Fibroblast of lung (primary cell): ENCODE results near the gene PBXIP1. TPM values are rescaled to one million over a fixed set of nuclear protein-coding genes. Genes with fewer than 3 reads are reported as not detected.

ENCODE experiments used
- DNase-seq, 2 donors: peaks; one replicate each; pipeline versions ENCODE4 v3.0.0 to v3.0.0-alpha.2; 2010; ENCODE audit warnings: low read depth in 2 of 2
- H2AFZ ChIP-seq: 2 replicates; pipeline ENCODE4 v1.5.1; 2012; ENCODE audit warnings: low read length, control low read depth, inconsistent platforms
- H3K27ac ChIP-seq: 2 replicates; pipeline ENCODE4 v1.5.1; 2011; ENCODE audit warnings: low read length, control low read depth; ENCODE audit not compliant: insufficient read depth
- H3K27me3 ChIP-seq: 2 replicates; pipeline ENCODE4 v1.5.1; 2011; ENCODE audit warnings: mild to moderate bottlenecking, low read length; ENCODE audit not compliant: control insufficient read depth, insufficient read depth
- H3K36me3 ChIP-seq: 2 replicates; pipeline ENCODE4 v1.5.1; 2011; ENCODE audit warnings: low read length; ENCODE audit not compliant: control insufficient read depth, insufficient read depth
- H3K4me1 ChIP-seq: 2 replicates; pipeline ENCODE4 v1.5.1; 2011; ENCODE audit warnings: low read length; ENCODE audit not compliant: control insufficient read depth, insufficient read depth; ENCODE audit errors: extremely low read depth
- H3K4me2 ChIP-seq: 2 replicates; pipeline ENCODE4 v1.5.1; 2011; ENCODE audit warnings: low read length, control low read depth; ENCODE audit not compliant: insufficient read depth; ENCODE audit errors: extremely low read depth
- H3K4me3 ChIP-seq, 4 experiments: fragments of 200-600 bp in 1 of 4; sonication (generic) in 1 of 4; replicated peaks in 1 of 4; 2 replicates each; pipeline ENCODE4 v1.5.1; 2011 to 2016; ENCODE audit warnings: low read length in 4 of 4, low read depth in 3 of 4, mild to moderate bottlenecking in 3 of 4, control low read depth in 2 of 4, inconsistent platforms in 1 of 4, mixed read lengths in 1 of 4; ENCODE audit not compliant: insufficient read depth in 1 of 4; ENCODE audit errors: control extremely low read depth in 1 of 4
- H3K79me2 ChIP-seq: 2 replicates; pipeline ENCODE4 v1.5.1; 2012; ENCODE audit warnings: mild to moderate bottlenecking, low read length, inconsistent platforms; ENCODE audit not compliant: control insufficient read depth, insufficient read depth
- H3K9ac ChIP-seq: 2 replicates; pipeline ENCODE4 v1.5.1; 2011; ENCODE audit warnings: mild to moderate bottlenecking, low read length, control low read depth; ENCODE audit not compliant: insufficient read depth
- H3K9me3 ChIP-seq: 2 replicates; pipeline ENCODE4 v1.5.1; 2012; ENCODE audit warnings: low read depth, low read length; ENCODE audit not compliant: control insufficient read depth, insufficient read depth
- H4K20me1 ChIP-seq: 2 replicates; pipeline ENCODE4 v1.5.1; 2011; ENCODE audit warnings: low read length; ENCODE audit not compliant: control insufficient read depth, insufficient read depth; ENCODE audit errors: extremely low read depth
- EZH2 ChIP-seq: IDR thresholded peaks from 2 replicates; pipeline ENCODE4 v1.5.1; 2012; ENCODE audit warnings: low read length, control low read depth, mild to moderate bottlenecking; ENCODE audit errors: missing control alignments
- polyA plus RNA-seq, 2 donors: library from polyadenylated mRNA; depleted of rRNA in 1 of 2; stranded (reverse) in 1 of 2; unstranded in 1 of 2; fragments of >200 nt; gene quantifications; 2 replicates each; pipeline ENCODE4 v1.2.1, GENCODE V29; 2011 to 2012; ENCODE audit warnings: missing spikeins in 1 of 2
- total RNA-seq: library from RNA; depleted of rRNA; stranded (reverse); fragments of >200 nt; gene quantifications from 2 replicates; pipeline ENCODE4 v1.2.1, GENCODE V29; 2014
- TF ChIP-seq, protein P1 (sequence below), 2 donors: IDR thresholded peaks in 1 of 2; conservative IDR thresholded peaks in 1 of 2; 1 replicate in 1 of 2; 2 replicates in 1 of 2; pipeline ENCODE4 v1.5.1; 2011 to 2012; ENCODE audit warnings: low read length in 2 of 2, control low read depth in 1 of 2, inconsistent platforms in 1 of 2, low read depth in 1 of 2, mild to moderate bottlenecking in 1 of 2

PBXIP1 gene
- total and polyA plus RNA-seq, 2 donors (not counting 1 experiment from before 2014, with no cell fraction given): 32.8 to 106 TPM

DNA sequence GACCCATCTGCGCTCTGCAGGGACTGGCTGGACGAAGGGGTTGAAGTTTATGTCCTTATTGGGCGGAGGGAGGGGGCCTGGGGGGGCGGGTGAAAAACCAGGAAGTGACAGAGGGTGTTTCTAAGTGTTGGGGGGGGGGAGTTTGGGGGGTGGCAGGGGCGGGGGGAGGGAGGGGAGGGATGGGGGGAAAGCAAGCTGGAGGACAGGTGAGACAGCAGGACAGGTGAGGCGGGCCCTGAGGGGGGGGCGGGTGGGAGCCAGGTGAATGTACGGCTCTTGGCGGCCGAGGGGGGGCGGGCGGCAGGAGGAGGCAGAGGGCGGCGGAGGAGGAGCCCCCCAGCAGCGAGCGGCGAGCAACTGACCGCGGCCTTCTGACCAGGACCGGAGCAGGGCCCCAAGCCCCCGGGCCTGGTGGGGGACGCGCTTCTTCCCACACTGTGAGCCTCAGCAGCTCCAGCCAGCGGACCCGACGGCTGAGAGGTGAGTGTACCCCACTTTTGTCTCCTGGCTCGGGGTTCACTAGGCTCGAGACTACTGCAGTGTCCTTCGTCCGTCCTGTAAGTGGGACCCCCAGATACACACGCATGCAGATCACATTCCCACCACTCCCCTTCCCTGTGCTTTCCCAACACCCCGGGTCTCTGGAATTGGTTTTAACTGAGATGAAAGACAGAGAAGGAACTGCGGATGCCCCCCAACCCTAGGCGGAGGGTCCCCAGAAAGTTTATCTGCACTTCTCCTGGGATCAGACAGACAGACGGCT is 46.7 kb upstream of the PBXIP1 start, which contains the start of gene ZBTB7B:
Gene ZBTB7B (plus strand): TSS at position 339 of the 763 bp plus-strand sequence. CDS start 11,859 bp downstream, outside the sequence.
- peak within 1 kb of the TSS; percentile 98 for H2AFZ ChIP-seq
- H3K79me2 ChIP-seq: peaks cover 16% of the 10 kb centered on the region
- no peaks in the 10 kb centered on the region for H3K36me3 ChIP-seq
- peak within 1 kb of the TSS; percentile 71 for H3K9ac ChIP-seq
- H3K27me3 ChIP-seq: no peaks in the 10 kb centered on the region
- peak within 1 kb of the TSS; percentile 86 to 96 (median 91) for H3K4me3 ChIP-seq
- H3K27ac ChIP-seq: peak within 1 kb of the TSS; percentile 84
- H3K4me1 ChIP-seq: peaks cover 26% of the 10 kb centered on the region
- no peak for TF ChIP-seq EZH2
- TF ChIP-seq, protein P1, sequence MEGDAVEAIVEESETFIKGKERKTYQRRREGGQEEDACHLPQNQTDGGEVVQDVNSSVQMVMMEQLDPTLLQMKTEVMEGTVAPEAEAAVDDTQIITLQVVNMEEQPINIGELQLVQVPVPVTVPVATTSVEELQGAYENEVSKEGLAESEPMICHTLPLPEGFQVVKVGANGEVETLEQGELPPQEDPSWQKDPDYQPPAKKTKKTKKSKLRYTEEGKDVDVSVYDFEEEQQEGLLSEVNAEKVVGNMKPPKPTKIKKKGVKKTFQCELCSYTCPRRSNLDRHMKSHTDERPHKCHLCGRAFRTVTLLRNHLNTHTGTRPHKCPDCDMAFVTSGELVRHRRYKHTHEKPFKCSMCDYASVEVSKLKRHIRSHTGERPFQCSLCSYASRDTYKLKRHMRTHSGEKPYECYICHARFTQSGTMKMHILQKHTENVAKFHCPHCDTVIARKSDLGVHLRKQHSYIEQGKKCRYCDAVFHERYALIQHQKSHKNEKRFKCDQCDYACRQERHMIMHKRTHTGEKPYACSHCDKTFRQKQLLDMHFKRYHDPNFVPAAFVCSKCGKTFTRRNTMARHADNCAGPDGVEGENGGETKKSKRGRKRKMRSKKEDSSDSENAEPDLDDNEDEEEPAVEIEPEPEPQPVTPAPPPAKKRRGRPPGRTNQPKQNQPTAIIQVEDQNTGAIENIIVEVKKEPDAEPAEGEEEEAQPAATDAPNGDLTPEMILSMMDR (conservative IDR thresholded peaks at IDR 0.05 in 1 of 2, IDR thresholded peaks at IDR 0.05 in 1 of 2; ENCODE audit: low read depth in 1 of 2, low read length in 2 of 2): no peak
- peak; percentile 25 to 35 for DNase-seq
- H3K4me2 ChIP-seq: peak within 1 kb of the TSS; percentile 92
- H4K20me1 ChIP-seq: no peaks in the 10 kb centered on the region
- no peaks in the 10 kb centered on the region for H3K9me3 ChIP-seq

DNA sequence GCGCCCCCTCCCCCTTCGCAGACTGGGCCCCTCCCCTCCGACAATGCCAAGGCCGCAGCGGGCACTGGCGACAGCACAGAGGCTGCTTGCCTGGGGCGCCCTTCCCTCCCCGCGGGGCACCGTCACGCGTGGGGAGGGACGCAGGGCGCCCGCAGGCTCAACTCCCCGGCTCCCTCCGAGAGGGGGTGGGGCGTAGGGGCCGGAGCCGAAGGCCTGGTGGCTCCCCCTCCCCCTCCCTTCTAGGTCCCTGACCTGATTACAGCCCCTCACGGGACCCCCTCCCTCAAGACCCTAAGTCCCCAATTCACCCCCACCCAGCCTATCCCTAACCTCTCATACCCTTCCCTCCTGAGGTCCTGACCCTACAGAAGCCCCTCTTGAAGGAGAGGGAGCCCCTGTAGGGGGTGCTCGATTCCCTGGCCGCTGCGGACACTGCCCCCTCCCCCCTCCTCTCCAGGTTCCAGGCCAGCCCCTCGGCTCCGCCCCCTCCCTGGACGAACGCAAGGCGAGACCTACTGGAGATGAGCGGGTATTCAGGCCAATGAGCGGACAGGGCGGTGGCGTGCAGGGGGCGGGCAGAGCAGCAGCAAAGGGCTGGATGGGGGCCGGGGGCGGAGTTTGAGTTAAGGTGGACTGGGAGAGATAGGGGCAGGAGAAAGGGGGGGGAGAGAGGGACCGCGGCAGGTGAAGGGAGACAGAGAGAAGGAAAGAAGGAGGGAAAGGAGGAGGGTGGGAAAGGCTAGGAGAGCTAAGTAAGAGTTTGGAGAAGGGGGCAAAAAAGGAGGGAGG is 46.0 kb upstream of the PBXIP1 start:
- Histone ChIP-seq H3K9ac (peak overlapping the region; percentile 71), H3K4me1 (peaks cover 26% of the 10 kb centered on the region), H2AFZ (peak overlapping the region; percentile 98), H3K4me2 (peak overlapping the region; percentile 92), H3K4me3 (peak overlapping the region; percentile 57 to 86 (median 72)), H3K36me3 (no peaks in the 10 kb centered on the region), H3K79me2 (peaks cover 13% of the 10 kb centered on the region), H3K27ac (peak overlapping the region; percentile 80), H4K20me1 (no peaks in the 10 kb centered on the region), H3K9me3 (no peaks in the 10 kb centered on the region), H3K27me3 (no peaks in the 10 kb centered on the region)
- peak; percentile 99 for DNase-seq
- TF ChIP-seq, protein P1 (conservative IDR thresholded peaks at IDR 0.05 in 1 of 2, IDR thresholded peaks at IDR 0.05 in 1 of 2; ENCODE audit: low read depth in 1 of 2, low read length in 2 of 2): peak; percentile 60
- no peak for TF ChIP-seq EZH2

DNA sequence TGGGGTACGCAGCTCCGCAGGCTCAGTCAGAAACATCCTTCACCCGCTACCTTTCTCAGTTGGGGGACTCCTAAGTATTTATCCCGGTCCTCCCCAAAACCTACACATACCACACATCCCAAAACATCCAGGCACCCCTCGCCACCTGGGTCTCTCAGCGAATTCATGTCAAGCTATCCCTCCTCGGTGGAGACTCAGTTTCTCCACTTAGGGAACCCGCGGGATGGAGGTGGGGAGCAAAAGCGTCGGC is 45.5 kb upstream of the PBXIP1 start:
- Histone ChIP-seq H4K20me1 (no peaks in the 10 kb centered on the region), H3K27ac (peak overlapping the region; percentile 80), H3K4me3 (peak overlapping the region; percentile 57 to 86 (median 72)), H3K79me2 (peaks cover 13% of the 10 kb centered on the region), H3K36me3 (no peaks in the 10 kb centered on the region), H3K4me2 (peak overlapping the region; percentile 91), H2AFZ (peak overlapping the region; percentile 26), H3K27me3 (no peaks in the 10 kb centered on the region), H3K4me1 (peaks cover 26% of the 10 kb centered on the region), H3K9me3 (no peaks in the 10 kb centered on the region), H3K9ac (peak overlapping the region; percentile 71)
- TF ChIP-seq EZH2: no peak
- TF ChIP-seq, protein P1 (conservative IDR thresholded peaks at IDR 0.05 in 1 of 2, IDR thresholded peaks at IDR 0.05 in 1 of 2; ENCODE audit: low read depth in 1 of 2, low read length in 2 of 2): no peak
- DNase-seq: no peak
